ENCODE measurements around the gene ADAMTS15. TPM values are rescaled to one million over a fixed set of nuclear protein-coding genes. Genes with fewer than 3 reads are reported as not detected.

Gene ADAMTS15
- total RNA-seq, 2 experiments from 2014 or later = not detected

DNA sequence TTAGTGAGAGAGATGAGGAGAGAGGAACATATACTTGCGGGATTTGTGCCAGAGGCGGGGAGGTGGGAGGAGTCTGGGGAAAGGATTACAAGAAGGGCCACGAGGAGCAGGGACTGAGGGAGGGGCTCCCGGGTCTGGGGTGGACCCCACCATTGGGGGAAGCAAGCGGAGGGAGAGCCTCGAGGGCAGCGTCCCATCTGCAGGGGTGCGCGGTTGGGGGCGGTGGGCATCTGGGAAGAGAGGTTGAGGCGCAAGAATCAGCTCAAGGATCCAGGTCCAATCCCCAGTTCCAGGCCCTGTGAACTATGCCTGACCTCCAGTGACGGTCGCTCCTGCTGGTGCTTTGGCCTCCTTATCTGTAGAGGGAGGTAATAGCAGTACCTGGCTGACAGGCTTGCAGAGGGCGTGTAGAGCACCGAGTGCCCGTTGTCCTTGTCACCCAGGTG is 38.0 kb downstream of the ADAMTS15 start:
- Histone ChIP-seq H2AFZ (ENCODE audit: low read length) (no peak overlapping the region), H4K20me1 (ENCODE audit: insufficient read depth, low read length) (no peaks in the 10 kb centered on the region), H3K4me2 (ENCODE audit: low read length) (no peak overlapping the region), H3K36me3 (ENCODE audit: insufficient read depth, low read length) (no peaks in the 10 kb centered on the region), H3K9me2 (ENCODE audit: insufficient read depth, low read length) (no peaks in the 10 kb centered on the region), H3K9me3 (ENCODE audit: low read length) (no peaks in the 10 kb centered on the region), H3K27ac (ENCODE audit: low read depth, low read length, poor library complexity, severe bottlenecking) (no peak overlapping the region), H3K4me1 (ENCODE audit: insufficient read depth, low read length, poor library complexity, severe bottlenecking) (no peaks in the 10 kb centered on the region), H3K79me2 (ENCODE audit: insufficient read depth, low read depth, low read length) (no peaks in the 10 kb centered on the region), H3K4me3 (ENCODE audit: low read depth, low read length, poor library complexity, severe bottlenecking) (no peak overlapping the region)
- TF ChIP-seq, protein P1, sequence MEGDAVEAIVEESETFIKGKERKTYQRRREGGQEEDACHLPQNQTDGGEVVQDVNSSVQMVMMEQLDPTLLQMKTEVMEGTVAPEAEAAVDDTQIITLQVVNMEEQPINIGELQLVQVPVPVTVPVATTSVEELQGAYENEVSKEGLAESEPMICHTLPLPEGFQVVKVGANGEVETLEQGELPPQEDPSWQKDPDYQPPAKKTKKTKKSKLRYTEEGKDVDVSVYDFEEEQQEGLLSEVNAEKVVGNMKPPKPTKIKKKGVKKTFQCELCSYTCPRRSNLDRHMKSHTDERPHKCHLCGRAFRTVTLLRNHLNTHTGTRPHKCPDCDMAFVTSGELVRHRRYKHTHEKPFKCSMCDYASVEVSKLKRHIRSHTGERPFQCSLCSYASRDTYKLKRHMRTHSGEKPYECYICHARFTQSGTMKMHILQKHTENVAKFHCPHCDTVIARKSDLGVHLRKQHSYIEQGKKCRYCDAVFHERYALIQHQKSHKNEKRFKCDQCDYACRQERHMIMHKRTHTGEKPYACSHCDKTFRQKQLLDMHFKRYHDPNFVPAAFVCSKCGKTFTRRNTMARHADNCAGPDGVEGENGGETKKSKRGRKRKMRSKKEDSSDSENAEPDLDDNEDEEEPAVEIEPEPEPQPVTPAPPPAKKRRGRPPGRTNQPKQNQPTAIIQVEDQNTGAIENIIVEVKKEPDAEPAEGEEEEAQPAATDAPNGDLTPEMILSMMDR (conservative IDR thresholded peaks at IDR 0.05; ENCODE audit: low read length) = no peak
- no peak for TF ChIP-seq EZH2phosphoT487 (IDR thresholded peaks at IDR 0.05; ENCODE audit: borderline replicate concordance, low read depth, low read length)
- no peak for DNase-seq (ENCODE audit: low spot score)
- intact Hi-C loops (cut with micrococcal nuclease; ENCODE audit: unreplicated experiment) = no loop called here
- ChIA-PET POLR2A (no interaction called here), CTCF (ENCODE audit: unreplicated experiment) (no interaction called here)
- BruUV-seq (replicated peaks) = no TSS peak

DNA sequence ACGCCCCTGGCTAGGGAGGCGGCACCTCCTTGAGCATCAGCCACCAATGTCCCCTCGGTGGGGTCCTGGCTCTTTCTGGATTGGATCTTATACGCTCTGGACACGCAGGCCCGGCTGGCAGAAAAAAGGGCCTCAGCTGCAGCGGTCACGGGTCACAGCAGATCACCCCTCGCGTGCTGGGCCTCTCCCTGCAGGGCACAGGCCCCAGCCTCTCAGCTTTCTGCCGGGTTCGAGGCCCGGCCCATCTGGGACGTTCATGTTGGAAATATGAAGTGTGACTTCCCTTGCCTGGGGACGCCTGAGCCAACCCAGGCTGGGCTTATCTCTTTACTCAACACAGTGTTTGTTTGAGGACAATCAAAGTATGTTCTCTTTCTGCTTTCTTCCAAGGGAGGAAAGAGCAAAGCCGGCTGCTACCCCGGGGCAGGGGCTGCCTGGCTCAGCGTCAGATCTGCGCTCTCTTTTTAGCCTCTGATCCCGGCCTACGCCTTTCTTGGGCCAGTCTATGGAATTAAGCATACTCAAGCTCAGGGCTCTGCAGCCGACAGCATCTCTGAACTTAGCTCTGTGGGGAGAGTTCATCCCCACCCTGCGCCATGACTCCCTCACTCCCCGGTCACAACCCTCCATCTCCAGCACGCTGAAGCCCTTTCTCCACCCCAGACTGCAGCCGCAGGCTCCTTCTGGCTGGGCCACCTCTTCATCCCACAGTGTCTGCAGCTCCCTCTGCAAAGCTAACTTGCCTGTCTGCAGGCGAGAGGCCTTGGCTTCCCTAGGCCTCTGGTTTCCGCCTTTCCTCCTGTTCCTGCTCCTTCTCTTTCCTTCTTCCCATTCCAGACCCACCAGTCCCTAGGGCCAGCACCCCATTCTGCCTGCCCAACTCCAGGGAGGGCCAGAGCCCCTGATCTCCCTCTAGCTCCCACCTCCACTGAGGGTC is 38.8 kb downstream of the ADAMTS15 start:
- H3K27ac ChIP-seq (ENCODE audit: low read depth, low read length, poor library complexity, severe bottlenecking) = no peak overlapping the region
- no peak overlapping the region for H3K4me3 ChIP-seq (ENCODE audit: low read depth, low read length, poor library complexity, severe bottlenecking)
- no peaks in the 10 kb centered on the region for H3K9me3 ChIP-seq (ENCODE audit: low read length)
- intact Hi-C loops (cut with micrococcal nuclease; ENCODE audit: unreplicated experiment) = no loop called here
- H3K4me1 ChIP-seq (ENCODE audit: insufficient read depth, low read length, poor library complexity, severe bottlenecking) = no peaks in the 10 kb centered on the region
- no peak for DNase-seq (ENCODE audit: low spot score)
- no peaks in the 10 kb centered on the region for H3K79me2 ChIP-seq (ENCODE audit: insufficient read depth, low read depth, low read length)
- no peak overlapping the region for H3K4me2 ChIP-seq (ENCODE audit: low read length)
- no peaks in the 10 kb centered on the region for H3K9me2 ChIP-seq (ENCODE audit: insufficient read depth, low read length)
- TF ChIP-seq, protein P1 (conservative IDR thresholded peaks at IDR 0.05; ENCODE audit: low read length) = no peak
- H3K36me3 ChIP-seq (ENCODE audit: insufficient read depth, low read length) = no peaks in the 10 kb centered on the region
- ChIA-PET CTCF (ENCODE audit: unreplicated experiment) (no interaction called here), POLR2A (interaction anchor here (0.5 to 0.6 kb wide), 2 partner anchors 11 to 395 kb away, joined by 3 read pairs; no protein-coding TSS in a partner anchor)
- no TSS peak for BruUV-seq (replicated peaks)
- H2AFZ ChIP-seq (ENCODE audit: low read length) = no peak overlapping the region
- H4K20me1 ChIP-seq (ENCODE audit: insufficient read depth, low read length) = no peaks in the 10 kb centered on the region
